ENCODE measurements around the gene RAB22A. TPM values are rescaled to one million over a fixed set of nuclear protein-coding genes. Genes with fewer than 3 reads are reported as not detected.

The RAB22A gene
- total RNA-seq, 2 donors from 2014 or later, result 7.5 to 9.3 TPM

DNA sequence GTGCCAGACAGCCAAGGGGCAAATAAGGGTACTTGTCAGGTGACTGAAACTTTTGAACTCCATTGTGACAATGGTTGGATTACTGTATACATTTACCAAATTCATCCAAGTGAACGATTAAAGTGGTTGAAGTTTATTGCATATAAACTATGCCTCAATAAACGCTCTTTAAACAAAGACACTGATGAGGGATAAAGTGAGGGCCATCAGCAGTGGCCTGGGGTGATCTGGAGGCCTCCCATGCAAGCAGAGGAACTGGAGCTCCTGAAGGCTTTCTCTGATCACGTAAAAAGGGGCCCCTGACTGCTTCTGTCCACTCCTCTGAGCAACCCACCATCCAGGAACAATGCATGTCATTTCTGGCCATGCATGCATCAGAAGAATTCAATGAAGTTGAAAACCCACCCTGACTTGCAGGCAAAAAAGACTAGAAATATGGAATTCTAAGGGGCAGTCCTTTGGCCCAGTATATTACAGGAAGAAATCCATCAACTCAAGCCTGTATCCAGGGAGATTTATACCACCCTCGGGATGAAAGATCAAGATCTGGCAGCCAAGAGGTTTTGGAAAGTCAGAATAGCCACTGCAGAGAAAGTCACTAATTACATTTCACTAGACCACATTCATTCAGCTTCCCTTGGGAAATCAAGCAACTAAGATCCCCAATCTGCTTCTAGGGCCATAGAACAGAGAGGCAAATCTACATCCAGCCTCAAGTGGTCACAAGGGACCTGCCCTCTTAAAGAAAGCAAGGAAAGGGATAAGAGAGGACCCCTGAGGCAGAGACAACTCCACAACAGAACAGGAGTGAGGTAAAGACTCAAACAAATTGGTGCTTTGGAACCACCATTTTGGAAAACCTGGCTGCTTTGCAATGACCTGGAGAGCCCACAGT, 31.7 kb upstream of the RAB22A start:
- TF ChIP-seq, protein P1, sequence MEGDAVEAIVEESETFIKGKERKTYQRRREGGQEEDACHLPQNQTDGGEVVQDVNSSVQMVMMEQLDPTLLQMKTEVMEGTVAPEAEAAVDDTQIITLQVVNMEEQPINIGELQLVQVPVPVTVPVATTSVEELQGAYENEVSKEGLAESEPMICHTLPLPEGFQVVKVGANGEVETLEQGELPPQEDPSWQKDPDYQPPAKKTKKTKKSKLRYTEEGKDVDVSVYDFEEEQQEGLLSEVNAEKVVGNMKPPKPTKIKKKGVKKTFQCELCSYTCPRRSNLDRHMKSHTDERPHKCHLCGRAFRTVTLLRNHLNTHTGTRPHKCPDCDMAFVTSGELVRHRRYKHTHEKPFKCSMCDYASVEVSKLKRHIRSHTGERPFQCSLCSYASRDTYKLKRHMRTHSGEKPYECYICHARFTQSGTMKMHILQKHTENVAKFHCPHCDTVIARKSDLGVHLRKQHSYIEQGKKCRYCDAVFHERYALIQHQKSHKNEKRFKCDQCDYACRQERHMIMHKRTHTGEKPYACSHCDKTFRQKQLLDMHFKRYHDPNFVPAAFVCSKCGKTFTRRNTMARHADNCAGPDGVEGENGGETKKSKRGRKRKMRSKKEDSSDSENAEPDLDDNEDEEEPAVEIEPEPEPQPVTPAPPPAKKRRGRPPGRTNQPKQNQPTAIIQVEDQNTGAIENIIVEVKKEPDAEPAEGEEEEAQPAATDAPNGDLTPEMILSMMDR (IDR thresholded peaks at IDR 0.05), result no peak
- Histone ChIP-seq H3K9me3 (no peaks in the 10 kb centered on the region), H3K4me3 (no peak overlapping the region), H3K4me1 (no peaks in the 10 kb centered on the region), H3K27me3 (no peaks in the 10 kb centered on the region), H3K27ac (no peak overlapping the region), H3K36me3 (no peaks in the 10 kb centered on the region)
- no peak for DNase-seq (ENCODE audit: low spot score)

DNA sequence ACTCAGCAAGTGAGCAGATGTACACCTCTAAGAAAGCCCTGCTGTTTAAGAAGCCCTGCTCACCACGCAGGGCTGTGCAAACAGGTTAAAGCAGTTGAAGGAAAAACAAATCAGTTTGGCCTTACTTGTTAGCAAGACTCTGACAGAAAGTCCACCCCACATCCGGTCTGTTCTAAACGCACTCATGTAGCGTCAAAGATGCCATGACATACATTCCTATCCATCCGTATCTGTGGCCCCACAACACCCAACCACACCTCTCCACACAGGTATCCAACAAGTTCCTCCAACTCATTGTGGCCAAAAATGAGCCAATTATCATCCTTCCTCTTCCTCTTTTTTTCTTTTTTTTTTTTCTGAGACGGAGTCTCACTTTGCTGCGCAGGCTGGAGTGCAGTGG, 22.8 kb upstream of the RAB22A start:
- TF ChIP-seq, protein P1 (IDR thresholded peaks at IDR 0.05), result no peak
- H3K4me1 ChIP-seq, result no peaks in the 10 kb centered on the region
- no peak overlapping the region for H3K27ac ChIP-seq
- H3K36me3 ChIP-seq, result peaks cover 5% of the 10 kb centered on the region
- H3K27me3 ChIP-seq, result no peaks in the 10 kb centered on the region
- DNase-seq (ENCODE audit: low spot score), result no peak
- no peaks in the 10 kb centered on the region for H3K9me3 ChIP-seq
- H3K4me3 ChIP-seq, result no peak overlapping the region

DNA sequence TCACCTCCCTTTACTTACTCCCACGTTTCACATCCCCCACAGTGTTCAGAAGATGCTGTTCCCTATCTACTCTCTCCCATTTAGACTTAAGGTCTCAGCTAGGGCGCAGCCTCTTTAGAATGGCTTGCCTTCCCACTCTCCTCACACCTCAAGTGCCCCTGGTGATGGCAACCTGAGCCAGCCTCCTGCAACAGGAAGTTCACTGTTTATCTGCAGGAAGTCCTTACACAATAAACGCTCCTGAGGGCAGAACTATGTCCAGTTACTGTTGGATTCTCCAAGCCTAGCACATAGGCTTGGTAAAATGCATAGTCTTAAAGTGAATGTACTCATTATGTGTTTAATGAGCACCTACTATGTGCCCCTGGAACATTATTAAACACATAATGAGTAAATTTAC, 21.9 kb upstream of the RAB22A start:
- TF ChIP-seq, protein P1 (IDR thresholded peaks at IDR 0.05), result no peak
- no peak for DNase-seq (ENCODE audit: low spot score)
- Histone ChIP-seq H3K9me3 (no peaks in the 10 kb centered on the region), H3K4me1 (no peaks in the 10 kb centered on the region), H3K27ac (no peak overlapping the region), H3K27me3 (no peaks in the 10 kb centered on the region), H3K4me3 (no peak overlapping the region), H3K36me3 (peaks cover 5% of the 10 kb centered on the region)

DNA sequence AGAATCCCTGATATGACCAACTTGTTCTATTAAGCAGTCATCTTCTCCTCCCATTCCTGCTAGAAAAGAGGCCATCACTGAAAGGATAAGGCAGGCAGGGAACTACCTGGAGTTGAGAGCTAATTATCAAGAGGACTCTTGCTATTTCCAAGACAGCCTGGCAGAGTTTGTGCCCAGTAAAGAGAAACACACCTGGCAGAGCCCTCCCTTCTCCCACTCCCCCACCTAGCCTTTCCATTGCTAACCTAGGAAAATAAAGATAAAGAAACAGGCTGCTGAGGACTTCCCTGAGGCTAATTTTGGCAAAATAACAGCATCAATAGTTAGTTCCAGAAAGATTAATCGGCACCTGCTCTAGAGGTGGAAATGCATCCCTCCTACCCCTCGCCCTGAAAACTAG, 20.4 kb upstream of the RAB22A start:
- Histone ChIP-seq H3K36me3 (peaks cover 5% of the 10 kb centered on the region), H3K9me3 (no peaks in the 10 kb centered on the region), H3K27me3 (no peaks in the 10 kb centered on the region), H3K4me3 (no peak overlapping the region), H3K4me1 (no peaks in the 10 kb centered on the region), H3K27ac (no peak overlapping the region)
- no peak for DNase-seq (ENCODE audit: low spot score)
- TF ChIP-seq, protein P1 (IDR thresholded peaks at IDR 0.05), result no peak

DNA sequence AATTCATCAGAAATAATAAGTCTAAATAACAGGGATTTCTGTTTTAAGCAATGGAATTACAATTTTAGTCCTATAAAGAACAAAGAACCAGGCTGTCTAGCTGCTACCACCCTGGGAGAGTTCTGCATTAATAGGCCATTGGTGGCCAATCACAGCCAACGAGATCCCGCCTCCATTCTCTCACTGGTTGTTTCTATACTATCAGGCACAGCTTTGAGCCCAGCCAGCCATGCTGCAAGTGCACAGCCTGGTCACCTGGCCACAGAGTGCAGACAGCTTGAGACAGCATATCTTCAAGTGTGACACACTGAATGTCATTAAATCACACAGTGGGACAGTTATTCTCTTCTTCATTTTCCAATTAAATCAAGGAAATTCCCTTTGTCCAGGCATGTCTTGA, 16.1 kb upstream of the RAB22A start:
- H3K9me3 ChIP-seq, result no peaks in the 10 kb centered on the region
- H3K4me3 ChIP-seq, result no peak overlapping the region
- TF ChIP-seq, protein P1 (IDR thresholded peaks at IDR 0.05), result no peak
- H3K27me3 ChIP-seq, result no peaks in the 10 kb centered on the region
- H3K36me3 ChIP-seq, result no peaks in the 10 kb centered on the region
- H3K27ac ChIP-seq, result no peak overlapping the region
- no peak for DNase-seq (ENCODE audit: low spot score)
- no peaks in the 10 kb centered on the region for H3K4me1 ChIP-seq
